Hematopoietic multipotent progenitor cell treated with erythropoietin and hydrocortisone succinate and interleukin-3 and kit ligand, for 8 days (in vitro differentiated cells): ENCODE data around the gene PGLYRP4.

Source experiments
- DNase-seq: peaks from one replicate; pipeline ENCODE4 v3.0.0-alpha.2; 2015

The PGLYRP4 gene, protein sequence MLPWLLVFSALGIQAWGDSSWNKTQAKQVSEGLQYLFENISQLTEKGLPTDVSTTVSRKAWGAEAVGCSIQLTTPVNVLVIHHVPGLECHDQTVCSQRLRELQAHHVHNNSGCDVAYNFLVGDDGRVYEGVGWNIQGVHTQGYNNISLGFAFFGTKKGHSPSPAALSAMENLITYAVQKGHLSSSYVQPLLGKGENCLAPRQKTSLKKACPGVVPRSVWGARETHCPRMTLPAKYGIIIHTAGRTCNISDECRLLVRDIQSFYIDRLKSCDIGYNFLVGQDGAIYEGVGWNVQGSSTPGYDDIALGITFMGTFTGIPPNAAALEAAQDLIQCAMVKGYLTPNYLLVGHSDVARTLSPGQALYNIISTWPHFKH

DNA sequence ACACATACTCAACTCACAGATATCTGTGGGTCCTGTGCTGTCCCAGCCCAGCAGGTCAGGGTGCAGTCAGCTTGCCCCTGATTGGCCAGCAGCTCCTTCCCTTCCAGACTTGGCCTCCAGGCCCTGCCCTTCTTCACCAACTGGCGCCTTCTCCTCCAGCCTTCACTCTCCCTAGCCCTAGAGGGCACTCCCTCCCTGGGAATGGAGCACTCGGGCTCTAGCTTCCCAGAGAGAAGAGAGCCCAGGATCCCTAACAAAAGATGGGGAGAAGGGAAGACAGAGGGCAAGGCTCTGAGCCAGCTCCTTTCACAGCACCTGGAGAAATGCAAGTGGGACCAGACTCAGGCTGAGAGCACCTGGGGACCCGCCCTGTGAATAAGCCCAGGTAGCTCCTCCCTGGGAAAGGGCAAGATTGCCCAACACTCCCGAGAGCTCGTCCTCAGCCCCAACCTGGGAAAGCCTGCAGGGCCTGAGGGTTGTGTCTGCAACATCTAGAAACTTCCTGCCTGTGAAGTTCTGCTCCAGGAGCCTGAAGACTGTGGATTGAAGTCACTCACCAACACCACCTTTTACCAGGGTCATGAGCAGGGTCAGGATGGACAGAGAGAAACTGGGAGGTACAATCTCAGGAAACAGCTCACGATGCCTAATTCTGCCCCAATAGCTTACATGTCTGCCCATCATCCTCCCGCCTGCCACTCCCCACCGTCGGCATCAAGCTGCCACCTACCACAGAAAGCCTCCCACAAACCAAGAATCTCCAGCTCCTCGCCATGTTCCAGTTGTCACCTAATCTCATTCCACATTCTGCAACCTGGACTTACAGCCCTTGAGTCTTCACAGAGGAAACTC lies at the start of gene PGLYRP4:
PGLYRP4 (minus strand) TSS at position 331 of the 852 bp plus-strand sequence. CDS start 909 bp downstream, outside the sequence.
- no peak for DNase-seq

DNA sequence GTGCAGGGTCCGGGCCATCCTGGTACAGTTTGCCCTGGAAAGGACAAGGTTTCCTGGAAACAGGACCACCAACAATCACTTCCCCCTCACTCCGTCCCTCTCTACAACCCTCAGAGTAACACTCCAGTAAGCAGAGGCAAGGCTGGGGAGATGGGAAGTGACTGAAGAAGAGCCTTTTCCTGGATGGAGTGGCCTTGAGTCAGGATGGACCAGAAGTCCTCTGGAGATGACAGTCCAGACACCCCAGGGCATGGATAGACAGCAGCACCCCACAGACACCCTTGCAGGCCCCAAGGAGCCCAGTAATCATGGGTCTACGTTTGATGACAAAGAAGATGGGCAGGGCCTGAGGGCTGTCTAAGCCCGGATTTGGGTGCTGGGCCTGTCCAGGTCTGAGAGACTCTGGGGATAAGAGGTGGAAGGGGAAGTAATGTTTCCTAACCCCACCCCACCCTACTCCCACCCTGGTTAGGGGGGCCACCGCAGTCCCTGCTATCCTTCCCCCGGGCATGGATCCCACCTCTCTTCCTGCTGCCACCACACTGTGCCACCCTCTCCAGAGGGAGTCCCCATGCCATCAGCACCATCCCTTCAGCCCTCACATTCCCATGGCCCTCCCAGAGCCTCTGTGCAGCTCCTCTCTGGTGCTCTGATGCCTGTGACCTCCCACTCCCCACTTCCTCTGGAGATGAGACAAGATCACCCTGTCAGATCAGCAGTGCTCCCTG lies 49.4 kb upstream of the PGLYRP4 start:
- DNase-seq = no peak

DNA sequence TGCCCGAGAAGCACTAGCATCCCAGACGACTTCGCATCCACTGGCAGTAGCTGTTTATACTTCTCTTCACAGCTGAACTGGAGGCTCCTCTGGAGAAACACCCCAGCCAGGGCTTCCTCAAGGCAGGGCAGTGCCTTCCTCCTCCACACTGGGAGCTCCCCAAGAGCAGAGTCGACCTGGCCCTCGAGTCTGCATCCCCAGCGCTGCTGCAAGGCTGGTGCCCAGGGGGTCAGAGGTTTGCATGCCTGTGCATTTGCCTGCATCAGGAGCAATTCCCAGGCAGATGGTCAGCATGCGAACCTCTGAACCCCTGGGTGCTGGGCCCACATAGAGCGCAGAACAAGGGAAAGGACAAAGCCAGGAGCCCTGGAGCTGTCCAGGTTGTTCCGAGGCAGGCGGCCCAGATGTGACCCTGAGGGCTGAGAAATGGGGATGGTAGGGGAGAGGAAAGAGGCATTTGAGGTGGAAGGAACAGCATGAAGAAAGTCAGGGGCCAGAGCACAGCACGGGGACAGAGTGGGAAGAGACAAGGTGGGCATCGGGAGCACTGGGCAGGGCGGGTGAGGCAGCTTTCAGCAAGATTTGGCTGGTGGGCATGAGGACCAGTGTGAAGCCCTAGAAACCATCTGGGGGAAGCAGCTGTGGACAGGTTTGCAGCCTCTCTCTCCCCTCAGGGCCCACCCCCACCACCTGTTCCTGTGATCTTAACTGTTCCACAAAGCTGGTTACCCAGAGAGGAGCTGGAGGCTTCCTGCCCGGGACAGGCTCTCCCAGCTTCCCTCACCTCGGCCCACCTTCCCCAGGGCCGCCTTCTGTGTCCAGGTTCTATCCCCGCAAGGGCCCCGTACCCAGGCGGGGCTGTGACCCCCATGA lies 48.6 kb upstream of the PGLYRP4 start:
- DNase-seq = no peak

DNA sequence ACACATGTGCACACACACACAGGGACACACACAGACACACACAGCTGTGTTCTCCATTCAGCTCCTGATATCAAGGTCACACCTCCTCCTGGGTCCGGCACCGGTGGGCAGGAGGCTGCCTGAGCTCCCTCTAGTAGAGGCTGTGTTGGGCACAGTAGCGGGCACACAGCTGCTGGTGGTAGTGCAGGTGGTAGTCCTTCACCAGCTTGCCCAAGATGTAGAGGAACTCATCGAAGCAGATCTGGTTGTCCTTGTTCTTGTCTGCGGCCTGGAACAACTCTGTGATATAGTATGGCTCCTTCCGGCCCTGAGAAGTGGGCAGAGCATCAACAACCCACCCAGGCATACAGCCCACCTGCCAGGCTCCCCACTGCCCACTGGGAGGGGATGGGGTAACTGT lies 47.8 kb upstream of the PGLYRP4 start:
- no peak for DNase-seq

DNA sequence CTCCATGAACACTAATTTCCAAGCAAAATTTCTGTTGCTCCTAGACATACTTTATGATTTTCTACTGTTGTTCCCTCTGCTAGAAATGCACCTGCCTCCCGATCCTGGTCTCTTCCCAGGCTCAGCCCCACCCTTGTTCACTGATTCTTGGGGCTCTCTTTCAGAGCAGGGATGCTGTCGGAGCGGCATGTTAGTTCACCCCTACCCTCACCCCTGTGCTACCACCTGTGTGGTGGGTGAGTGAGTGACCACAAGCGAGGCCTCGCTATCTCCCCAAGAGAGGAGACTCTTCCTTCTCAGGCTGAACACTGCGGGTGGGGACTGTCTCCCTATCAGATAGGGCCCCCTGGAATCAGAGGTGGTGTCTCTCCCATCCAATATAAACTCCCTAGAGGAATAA lies 47.1 kb upstream of the PGLYRP4 start:
- DNase-seq = no peak

DNA sequence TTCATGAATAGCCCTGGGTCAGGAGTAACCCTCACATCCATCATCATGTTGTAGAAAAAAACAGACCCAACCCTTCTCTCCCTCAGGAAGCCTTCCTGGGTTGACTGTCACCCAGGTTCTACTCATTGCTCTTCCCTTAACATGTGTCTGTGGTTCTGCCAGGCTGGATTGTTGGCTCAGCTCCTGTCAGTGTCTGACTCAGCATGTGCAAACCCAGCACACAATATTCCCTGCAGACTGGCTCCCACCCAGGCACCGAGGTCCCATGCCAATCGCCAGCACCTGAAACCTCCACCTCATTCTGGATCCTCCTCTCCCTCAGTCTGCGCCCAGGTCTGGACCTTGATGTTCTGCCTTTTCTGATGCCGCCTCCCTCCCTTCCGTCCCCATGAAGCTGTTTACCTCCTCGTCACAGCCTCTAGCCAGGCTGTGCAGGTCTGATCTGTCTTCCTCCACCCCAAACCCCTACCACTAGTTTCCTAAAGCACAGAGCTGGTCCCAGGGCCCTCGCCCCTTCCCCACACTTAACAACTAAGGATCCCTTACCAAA lies 46.6 kb upstream of the PGLYRP4 start:
- DNase-seq = no peak

DNA sequence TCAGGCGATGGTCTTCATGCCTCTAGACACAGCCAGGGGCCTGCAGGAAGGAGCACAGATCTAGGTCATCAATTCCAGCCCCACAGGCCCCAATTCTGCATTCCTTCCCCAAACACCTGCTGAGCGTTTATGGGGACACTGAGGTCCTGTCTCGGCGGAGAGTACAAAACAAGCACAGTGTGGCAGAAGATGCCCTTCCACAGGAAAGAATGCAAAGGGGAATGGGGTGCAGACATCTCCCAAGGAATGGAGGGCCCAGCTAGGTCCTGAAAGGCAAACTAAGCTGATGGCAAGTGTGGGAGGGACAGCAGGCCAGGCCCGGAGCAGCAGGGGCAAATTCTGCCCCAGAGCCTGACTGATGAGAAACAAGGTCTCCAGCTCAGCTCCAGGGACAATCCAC lies 45.8 kb upstream of the PGLYRP4 start:
- DNase-seq = no peak

DNA sequence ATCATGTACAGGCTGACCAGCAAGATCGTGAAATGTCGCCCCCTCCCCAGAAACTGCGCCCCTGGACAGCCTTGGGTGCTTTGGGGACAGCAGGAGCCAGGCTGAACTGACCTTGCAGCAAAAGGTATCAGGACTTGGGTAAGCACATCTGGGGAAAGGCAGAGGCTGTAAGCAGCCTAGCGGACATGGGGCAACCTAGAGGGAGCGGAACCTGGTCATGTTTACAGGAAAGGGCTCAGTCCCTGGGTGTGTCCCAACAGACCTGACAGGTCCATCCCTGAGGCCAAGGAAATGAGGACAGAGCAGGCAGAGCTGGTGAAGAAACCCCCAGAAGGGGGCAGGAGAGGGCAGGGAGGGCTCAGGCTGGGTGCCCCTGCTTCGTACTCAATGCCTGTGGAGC lies 45.3 kb upstream of the PGLYRP4 start:
- DNase-seq = no peak

DNA sequence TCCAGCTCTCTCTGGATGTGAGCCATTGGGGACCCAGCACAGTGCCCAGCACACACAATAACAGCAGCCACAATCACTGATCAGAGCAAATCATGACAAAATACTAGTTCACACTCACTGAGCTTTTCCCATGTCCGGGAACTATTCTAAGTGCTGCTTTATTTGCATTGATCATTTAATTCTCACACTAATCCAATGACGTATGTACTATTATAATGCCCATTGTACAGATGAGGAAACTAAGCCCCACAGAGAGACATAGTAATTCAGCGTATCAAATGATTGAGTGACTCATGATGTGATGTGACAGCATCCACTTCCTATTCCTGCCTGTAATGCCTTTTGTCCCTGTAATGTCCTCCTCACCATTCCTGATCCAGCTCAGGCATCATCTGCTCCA lies 44.2 kb upstream of the PGLYRP4 start:
- no peak for DNase-seq

DNA sequence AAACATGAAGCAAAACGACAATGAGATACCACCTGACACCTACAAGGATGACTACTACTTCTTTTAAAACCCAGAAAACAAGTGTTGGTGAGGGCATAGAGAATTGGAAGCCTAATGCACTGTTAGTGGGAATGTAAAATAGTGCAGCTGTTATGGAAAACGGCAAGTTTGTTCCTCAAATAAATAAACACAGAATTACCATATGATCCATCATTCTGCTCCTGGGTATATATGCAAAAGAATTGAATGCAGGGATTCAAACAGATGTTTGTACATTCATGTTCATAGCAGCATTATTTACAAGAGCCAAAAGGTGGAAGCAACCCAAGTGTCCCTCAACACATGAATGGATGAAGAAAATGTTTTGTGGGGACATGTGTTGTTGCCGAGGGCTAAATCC lies 43.6 kb upstream of the PGLYRP4 start:
- DNase-seq = no peak

DNA sequence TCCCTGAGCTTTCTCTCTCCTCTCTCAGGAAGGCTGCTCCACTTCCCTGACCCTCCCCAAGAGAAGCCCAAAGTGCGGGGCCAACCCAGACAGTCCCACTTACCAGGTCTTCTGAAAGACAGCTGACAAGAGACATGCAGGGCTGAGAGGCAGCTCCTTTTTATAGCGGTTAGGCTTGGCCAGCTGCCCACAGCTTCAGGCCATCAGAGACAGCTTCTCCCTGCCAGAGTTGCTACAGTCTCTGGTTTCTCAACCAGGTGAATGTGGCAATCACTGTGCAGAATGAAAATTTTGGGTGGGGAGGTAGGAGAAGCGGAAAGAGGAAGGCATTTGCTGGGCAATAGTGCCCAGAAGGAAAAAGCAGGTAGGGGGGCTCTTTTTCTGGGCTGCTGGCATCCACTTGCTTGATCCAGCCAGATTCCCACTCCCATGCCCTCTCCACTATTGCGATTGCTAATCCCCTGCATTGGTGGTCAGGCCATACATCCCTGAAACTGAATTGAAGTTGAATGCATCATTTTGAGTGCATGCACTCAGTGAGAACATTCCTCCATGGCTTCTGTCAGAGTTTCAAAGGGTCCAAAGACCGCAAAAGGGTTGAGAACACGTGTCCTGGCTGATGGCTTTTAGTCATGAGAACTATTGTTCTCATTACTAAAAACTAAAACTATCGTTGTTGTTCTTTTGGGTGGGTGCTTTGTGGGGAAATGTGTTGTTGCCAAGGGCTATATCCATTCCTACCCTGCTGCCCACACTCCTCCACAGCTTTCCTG lies 42.5 kb upstream of the PGLYRP4 start, which contains the start of gene S100A8:
S100A8 (minus strand) TSS at position 136 of the 773 bp plus-strand sequence. CDS start 538 bp downstream, outside the sequence.
- peak; percentile 9 for DNase-seq

DNA sequence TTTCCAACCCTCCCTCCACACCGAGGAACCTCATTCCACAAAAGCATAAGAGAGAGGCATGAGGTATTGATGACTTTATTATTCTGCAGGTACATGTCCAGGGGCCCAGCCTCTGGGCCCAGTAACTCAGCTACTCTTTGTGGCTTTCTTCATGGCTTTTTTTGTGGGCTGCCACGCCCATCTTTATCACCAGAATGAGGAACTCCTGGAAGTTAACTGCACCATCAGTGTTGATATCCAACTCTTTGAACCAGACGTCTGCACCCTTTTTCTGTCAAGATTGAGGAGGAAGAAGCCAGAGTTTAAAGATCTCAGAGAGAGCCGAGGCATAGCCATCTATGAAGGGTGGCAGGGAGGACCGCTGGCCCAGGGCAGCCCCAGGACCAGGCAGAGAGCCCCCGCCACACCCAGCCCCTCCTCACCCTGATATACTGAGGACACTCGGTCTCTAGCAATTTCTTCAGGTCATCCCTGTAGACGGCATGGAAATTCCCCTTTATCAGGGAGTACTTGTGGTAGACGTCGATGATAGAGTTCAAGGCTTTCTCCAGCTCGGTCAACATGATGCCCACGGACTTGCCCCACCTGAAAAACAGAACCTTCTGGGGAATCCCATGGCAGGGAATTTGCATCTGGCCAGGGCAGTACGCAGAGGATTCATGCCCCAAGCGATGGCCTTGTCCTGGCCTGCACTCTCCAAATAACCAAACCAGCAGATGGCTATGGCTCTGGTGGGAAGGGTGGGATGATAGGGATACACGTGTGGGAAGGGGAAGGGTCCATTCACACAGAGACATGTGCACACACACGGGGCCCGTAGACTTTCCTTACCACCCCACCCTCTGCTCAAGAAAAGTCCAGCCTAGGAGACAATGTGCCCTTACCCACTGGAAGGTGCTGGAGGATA lies 41.6 kb upstream of the PGLYRP4 start:
- peak; percentile 11 for DNase-seq

DNA sequence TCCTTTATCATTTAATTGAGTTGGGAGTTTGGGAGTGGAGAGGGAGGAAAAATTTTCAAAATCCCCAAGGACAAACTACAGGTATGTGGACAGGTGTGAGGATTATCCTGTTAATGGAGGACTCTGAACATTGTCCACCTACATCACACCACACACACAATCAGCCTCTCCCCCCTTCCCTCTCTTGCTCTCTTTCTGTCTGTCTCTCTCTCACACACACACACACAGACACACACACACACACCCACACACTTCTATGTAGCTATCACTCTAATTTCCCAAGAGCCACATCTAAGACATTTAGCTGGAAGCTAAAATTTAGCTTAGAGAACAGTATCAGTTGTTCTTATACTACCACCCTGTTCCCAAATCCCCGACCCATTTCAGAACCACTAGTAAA lies 40.8 kb upstream of the PGLYRP4 start:
- DNase-seq = no peak

DNA sequence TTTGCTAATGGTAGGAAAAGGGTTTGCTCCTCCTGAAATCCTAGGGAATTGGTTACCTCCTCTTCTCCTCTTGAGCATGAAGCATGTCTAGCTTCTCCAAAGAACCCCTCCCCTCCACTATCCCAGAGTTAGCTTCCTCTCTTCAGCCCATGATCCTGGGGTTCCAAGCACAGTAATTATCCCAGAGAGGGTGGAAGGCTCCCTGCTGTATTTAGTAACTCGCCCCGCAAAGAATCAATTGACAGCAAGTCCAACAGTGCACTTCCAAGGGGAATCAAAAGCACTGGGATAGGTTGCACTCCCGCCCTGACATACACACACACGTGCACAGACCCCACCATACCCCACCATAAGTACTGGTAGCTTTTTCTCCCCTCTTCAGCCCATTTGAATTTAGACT lies 39.1 kb upstream of the PGLYRP4 start:
- no peak for DNase-seq

DNA sequence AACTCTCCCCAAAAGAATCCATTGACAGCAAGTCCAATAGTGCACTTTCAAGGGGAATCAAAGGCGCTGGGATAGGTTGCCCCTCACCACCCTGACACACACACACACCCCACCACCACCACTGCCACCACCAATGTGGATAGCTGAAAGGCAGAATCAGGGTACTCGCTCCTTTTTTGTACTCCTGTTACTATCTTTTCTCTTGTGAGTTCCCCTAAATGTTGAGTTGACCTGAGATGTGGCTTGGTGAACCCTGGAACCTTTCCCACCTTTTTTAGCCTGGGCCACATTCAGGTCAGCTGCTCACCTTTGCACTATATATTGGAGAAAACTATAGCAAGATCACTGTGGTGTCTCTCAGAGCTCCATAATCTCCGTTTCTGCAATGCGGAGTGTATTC lies 38.4 kb upstream of the PGLYRP4 start:
- DNase-seq = no peak

DNA sequence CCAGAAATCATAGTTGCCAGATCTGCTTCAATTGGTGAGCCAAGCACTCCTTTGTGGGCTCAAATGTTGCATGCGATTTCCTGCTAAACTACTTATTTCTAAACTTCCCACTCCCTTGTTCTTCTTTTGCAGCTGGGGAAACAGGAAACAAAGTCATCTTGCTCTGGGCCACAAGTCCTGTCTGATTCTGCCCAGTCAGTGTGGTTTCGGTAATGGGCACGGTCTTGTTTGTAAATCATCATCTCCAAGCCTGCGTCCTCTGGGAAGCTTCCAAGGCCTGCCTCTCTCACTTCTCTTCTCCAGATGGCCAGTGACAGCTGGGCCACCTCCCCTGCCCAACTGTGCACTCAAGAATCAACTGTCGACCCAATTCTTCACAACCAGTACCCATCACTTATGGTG lies 37.9 kb upstream of the PGLYRP4 start:
- DNase-seq = no peak

DNA sequence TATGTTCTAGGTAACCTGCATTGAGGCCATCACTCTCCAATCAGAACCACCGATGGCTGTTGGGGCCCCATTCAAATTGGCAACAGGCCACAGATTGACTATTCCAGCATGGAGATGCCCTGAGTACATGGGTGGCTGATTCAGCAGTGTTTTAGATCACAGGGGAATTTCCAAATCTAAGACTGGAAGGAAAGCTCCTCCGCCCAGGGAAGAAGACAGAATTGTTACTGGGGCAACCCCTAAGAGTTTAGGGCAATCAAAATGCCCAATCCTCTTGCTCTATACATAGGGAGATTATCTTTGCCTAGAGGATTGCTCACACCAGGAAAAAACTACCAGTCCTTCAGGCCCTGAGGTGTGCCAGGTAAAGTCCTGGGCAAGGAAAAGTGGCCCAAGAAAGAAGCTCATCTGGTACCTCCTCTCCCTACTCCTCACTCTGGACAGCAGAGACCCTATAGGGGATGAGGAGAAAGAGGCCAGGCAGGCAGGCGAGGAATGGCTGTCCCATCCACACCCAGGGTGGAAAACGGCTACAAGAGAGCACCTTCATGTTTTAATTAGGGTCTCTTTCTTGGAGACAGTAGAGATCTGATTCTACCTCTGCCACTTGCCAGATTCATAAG lies 36.4 kb upstream of the PGLYRP4 start:
- DNase-seq = no peak

DNA sequence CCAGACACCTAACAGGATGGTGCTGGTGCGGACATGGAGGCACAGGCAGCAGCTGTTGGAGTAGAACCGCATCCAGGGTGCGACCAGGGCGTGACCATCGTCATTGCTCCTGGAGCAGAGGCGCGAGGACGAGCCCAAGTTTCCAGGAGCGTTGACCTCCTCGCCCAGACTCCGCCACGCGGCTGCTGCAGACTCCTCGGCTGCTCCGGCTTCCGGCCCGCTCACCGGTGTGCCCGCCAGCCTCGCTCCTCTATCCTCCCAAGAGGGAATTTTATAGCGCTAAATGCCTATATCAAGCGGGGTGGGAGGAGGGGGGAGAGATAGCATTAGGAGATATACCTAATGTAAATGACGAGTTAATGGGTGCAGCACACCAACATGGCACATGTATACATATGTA lies 32.1 kb upstream of the PGLYRP4 start:
- no peak for DNase-seq

DNA sequence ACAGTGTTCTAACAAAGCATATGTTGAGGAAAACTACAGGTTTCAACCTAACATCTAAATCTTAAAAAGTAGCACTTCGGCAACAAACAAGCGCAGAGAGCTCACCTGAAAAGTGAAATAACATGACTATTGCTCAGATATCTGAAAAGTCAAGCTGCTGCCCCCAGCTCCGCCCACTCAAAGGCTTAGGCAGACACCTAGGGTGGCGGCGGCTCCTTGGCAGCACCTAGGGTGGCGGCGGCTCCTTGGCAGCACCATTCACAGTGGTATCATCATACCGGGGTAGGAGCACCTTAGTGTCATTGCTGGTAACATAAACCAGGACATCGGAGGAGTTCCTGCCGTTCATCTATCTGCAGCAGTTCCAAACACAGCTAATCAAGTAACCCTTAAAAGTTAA lies 30.9 kb upstream of the PGLYRP4 start:
- DNase-seq = no peak

DNA sequence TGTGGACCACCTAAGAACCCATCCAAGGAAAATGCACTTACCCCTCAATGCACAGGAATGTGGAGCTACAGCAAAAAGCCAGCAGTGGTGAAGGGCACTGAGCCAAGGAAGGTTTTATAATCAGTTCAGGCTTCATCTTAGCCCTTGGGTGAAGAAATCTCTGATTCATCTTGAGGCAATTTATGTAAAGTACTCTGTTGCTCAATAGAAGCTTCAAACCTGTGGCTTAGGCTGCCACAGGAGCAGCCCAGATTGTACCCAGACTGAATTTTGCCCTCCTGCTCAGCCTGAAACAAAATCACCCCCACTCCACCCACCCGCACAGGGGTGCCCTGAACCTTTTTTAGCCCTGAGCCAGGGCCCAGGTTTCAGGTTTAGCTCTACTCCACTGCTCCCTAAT lies 26.9 kb upstream of the PGLYRP4 start, which contains the start of gene S100A12:
S100A12 (minus strand) TSS at position 111 of the 400 bp plus-strand sequence. CDS start 1,029 bp downstream, outside the sequence.
- no peak for DNase-seq
